Upper lobe of left lung (tissue), 4 donors: ENCODE results near the gene METTL27.

Experiments used
- CTCF ChIP-seq, 6 experiments: fragments of 450-650 bp in 4 of 6; fragments of 200-600 bp in 2 of 6; sonication (generic) in 2 of 6; IDR thresholded peaks; one replicate each; pipeline ENCODE4 v1.5.1; 2016 to 2019; ENCODE audit warnings: antibody characterized with exemption in 6 of 6
- POLR2A ChIP-seq, 4 donors: fragments of 450-650 bp; IDR thresholded peaks; one replicate each; pipeline ENCODE4 v1.5.1; 2016 to 2017; ENCODE audit warnings: antibody characterized with exemption in 4 of 4, mild to moderate bottlenecking in 2 of 4

DNA sequence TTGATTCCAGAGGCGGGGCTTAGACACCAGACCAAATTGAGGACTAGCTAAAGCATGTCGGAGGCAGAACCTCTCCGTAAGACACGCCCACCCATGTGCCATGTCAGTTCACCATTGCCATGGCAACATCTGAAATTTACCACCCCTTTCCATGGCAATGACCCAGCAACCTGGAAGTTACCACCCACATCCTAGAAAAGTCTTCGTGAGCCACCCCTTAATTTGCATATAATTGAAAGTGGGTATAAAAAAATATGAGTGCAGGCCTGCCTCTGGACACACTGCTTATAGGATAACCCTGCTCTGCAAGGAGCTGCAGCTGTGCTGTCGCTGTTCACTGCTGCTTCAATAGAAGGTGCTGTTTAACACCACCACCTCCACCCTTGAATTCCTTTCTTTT is 46.6 kb upstream of the METTL27 start:
- TF ChIP-seq CTCF (IDR thresholded peaks at IDR 0.05): no peak
- no peak for TF ChIP-seq POLR2A (IDR thresholded peaks at IDR 0.05)
